KOPT-K1 (cell line): Measurements from ENCODE around the gene TOPAZ1.

Source experiments
- H3K27ac ChIP-seq: fragments of 200-600 bp; sonication (generic); 2 replicates; pipeline ENCODE4 v1.5.1; 2016; ENCODE audit warnings: antibody characterized with exemption, mild to moderate bottlenecking, low read depth, low read length; ENCODE audit not compliant: poor library complexity, severe bottlenecking
- H3K36me3 ChIP-seq: fragments of 200-600 bp; sonication (generic); 2 replicates; pipeline ENCODE4 v1.5.1; 2017; ENCODE audit warnings: antibody characterized with exemption, mild to moderate bottlenecking, low read length, moderate library complexity; ENCODE audit not compliant: insufficient read depth
- H3K9me3 ChIP-seq: fragments of 200-600 bp; sonication (generic); 2 replicates; pipeline ENCODE4 v1.5.1; 2017; ENCODE audit warnings: antibody characterized with exemption, low read length, mild to moderate bottlenecking; ENCODE audit not compliant: insufficient read depth, poor library complexity, severe bottlenecking

Gene TOPAZ1

DNA sequence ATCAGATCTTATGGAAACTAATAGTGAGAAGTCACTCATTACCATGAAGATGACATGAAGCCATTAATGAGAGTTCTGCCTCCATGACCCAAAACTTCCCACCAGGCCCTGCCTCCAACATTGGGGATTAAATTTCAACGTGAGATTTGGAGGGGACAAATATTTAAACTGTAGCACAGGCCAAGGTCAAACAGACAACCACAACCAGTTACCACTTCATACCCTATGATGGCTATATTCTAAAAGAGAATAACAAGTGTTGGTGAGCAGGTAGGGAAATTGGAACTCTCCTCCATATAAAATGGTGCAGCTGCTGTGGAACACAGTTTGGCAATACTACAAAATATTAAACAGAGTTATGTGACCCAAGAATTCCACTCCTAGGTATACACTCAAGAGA lies 133.8 kb downstream of the TOPAZ1 start:
- no peak overlapping the region for H3K27ac ChIP-seq
- H3K9me3 ChIP-seq: peaks cover 3% of the 10 kb centered on the region
- H3K36me3 ChIP-seq: peaks cover 14% of the 10 kb centered on the region
